Neural cell (in vitro differentiated cells): ENCODE data around the gene TP53I13. TPM values are rescaled to one million over a fixed set of nuclear protein-coding genes. Genes with fewer than 3 reads are reported as not detected.

Experiments used
- H2AFZ ChIP-seq: fragments of 200-600, 300-800 bp; sonication (generic), shearing (Covaris generic); 2 replicates; pipeline ENCODE4 v1.6.0; 2014; ENCODE audit warnings: low read depth, mild to moderate bottlenecking, antibody characterized with exemption, low read length, moderate library complexity
- H3F3A ChIP-seq: fragments of 200-600 bp; shearing (Covaris generic); 2 replicates; pipeline ENCODE4 v1.6.1; 2016; ENCODE audit warnings: mild to moderate bottlenecking, moderate library complexity, mixed read lengths, antibody characterized with exemption, low read length; ENCODE audit not compliant: insufficient read depth, poor library complexity, severe bottlenecking
- H3K27ac ChIP-seq: fragments of 200-600, 300-800 bp; sonication (generic), shearing (Covaris generic); 2 replicates; pipeline ENCODE4 v1.5.1; 2014; ENCODE audit warnings: mild to moderate bottlenecking, low read length, moderate library complexity
- H3K27me3 ChIP-seq: fragments of 300-800, 200-600 bp; sonication (generic), shearing (Covaris generic); 2 replicates; pipeline ENCODE4 v1.6.0; 2014; ENCODE audit warnings: mild to moderate bottlenecking, low read depth, low read length, moderate library complexity; ENCODE audit not compliant: insufficient read depth
- H3K36me3 ChIP-seq: fragments of 300-800, 200-600 bp; sonication (generic), shearing (Covaris generic); 2 replicates; pipeline ENCODE4 v1.5.1; 2014; ENCODE audit warnings: mild to moderate bottlenecking, antibody characterized with exemption, low read length, moderate library complexity; ENCODE audit not compliant: insufficient read depth
- H3K4me2 ChIP-seq: fragments of 300-800, 200-600 bp; sonication (generic), shearing (Covaris generic); 2 replicates; pipeline ENCODE4 v1.6.0; 2014; ENCODE audit warnings: mild to moderate bottlenecking, low read length
- H3K4me3 ChIP-seq: fragments of 300-800, 200-600 bp; sonication (generic), shearing (Covaris generic); 2 replicates; pipeline ENCODE4 v1.5.1; 2014; ENCODE audit warnings: mild to moderate bottlenecking, low read length, moderate library complexity
- H3K79me2 ChIP-seq: fragments of 200-600 bp; shearing (Covaris generic); replicated peaks from 2 replicates; pipeline ENCODE4 v1.6.0; 2014; ENCODE audit warnings: mild to moderate bottlenecking, low read length, moderate library complexity; ENCODE audit not compliant: insufficient read depth
- H3K9ac ChIP-seq: fragments of 300-800, 200-600 bp; sonication (generic), shearing (Covaris generic); 2 replicates; pipeline ENCODE4 v1.6.1; 2016; ENCODE audit warnings: mild to moderate bottlenecking, low read length, mixed read lengths
- H3K9me2 ChIP-seq: fragments of 200-600 bp; shearing (Covaris generic); 2 replicates; pipeline ENCODE4 v1.6.1; 2016; ENCODE audit warnings: mild to moderate bottlenecking, low read length, mixed read lengths; ENCODE audit not compliant: insufficient read depth
- H3K9me3 ChIP-seq: fragments of 200-600, 300-800 bp; sonication (generic), shearing (Covaris generic); 2 replicates; pipeline ENCODE4 v1.6.1; 2016; ENCODE audit warnings: mild to moderate bottlenecking, mixed run types, low read length, moderate library complexity, mixed read lengths
- H4K20me1 ChIP-seq: fragments of 200-600 bp; shearing (Covaris generic); 2 replicates; pipeline ENCODE4 v1.6.1; 2016; ENCODE audit warnings: mild to moderate bottlenecking, mixed run types; ENCODE audit not compliant: insufficient read depth
- CTCF ChIP-seq: fragments of 450-650 bp; IDR thresholded peaks from 2 replicates; pipeline ENCODE4 v1.5.1; 2014; ENCODE audit warnings: antibody characterized with exemption, mild to moderate bottlenecking, moderate library complexity; ENCODE audit not compliant: poor library complexity, severe bottlenecking
- EP300 ChIP-seq: fragments of 450-650 bp; conservative IDR thresholded peaks from 2 replicates; pipeline ENCODE4 v1.6.1; 2014; ENCODE audit warnings: antibody characterized with exemption, mild to moderate bottlenecking, moderate library complexity; ENCODE audit not compliant: poor library complexity, severe bottlenecking
- EZH2 ChIP-seq: fragments of 200-600, 300-800 bp; shearing (Covaris generic), sonication (generic); IDR thresholded peaks from 2 replicates; pipeline ENCODE4 v1.6.1; 2014; ENCODE audit warnings: antibody characterized with exemption, low read length, borderline replicate concordance, mild to moderate bottlenecking; ENCODE audit not compliant: insufficient read depth, poor library complexity, severe bottlenecking
- MXI1 ChIP-seq: fragments of 450-650 bp; conservative IDR thresholded peaks from 2 replicates; pipeline ENCODE4 v1.6.1; 2014; ENCODE audit warnings: antibody characterized with exemption, mild to moderate bottlenecking; ENCODE audit not compliant: poor library complexity, severe bottlenecking
- POLR2AphosphoS5 ChIP-seq: IDR thresholded peaks from 2 replicates; pipeline ENCODE4 v1.6.1; 2012
- RAD21 ChIP-seq: fragments of 450-650 bp; conservative IDR thresholded peaks from 2 replicates; pipeline ENCODE4 v1.6.1; 2014; ENCODE audit warnings: antibody characterized with exemption, mild to moderate bottlenecking, moderate library complexity
- REST ChIP-seq: IDR thresholded peaks from 2 replicates; pipeline ENCODE4 v1.6.1; 2012; ENCODE audit warnings: borderline replicate concordance
- SMC3 ChIP-seq: fragments of 450-650 bp; conservative IDR thresholded peaks from 2 replicates; pipeline ENCODE4 v1.6.1; 2014; ENCODE audit warnings: antibody characterized with exemption, mild to moderate bottlenecking, moderate library complexity; ENCODE audit not compliant: poor library complexity
- TAF1 ChIP-seq: IDR thresholded peaks from 2 replicates; pipeline ENCODE4 v1.6.1; 2012; ENCODE audit warnings: low read depth
- polyA plus RNA-seq: library from polyadenylated mRNA; depleted of rRNA; stranded (reverse); fragments of >200 nt; gene quantifications from 2 replicates; pipeline ENCODE4 v1.2.3, GENCODE V29; 2014

Gene TP53I13
- polyA plus RNA-seq, 1 donor from 2014 or later = 18.4 TPM

- Histone ChIP-seq H3K36me3 (no peaks in the 10 kb centered on the region), H3K4me3 (no peak overlapping the region), H3K4me2 (no peak overlapping the region), H3K9ac (no peak overlapping the region), H3F3A (no peaks in the 10 kb centered on the region), H2AFZ (no peak overlapping the region), H3K79me2 (peaks cover 3% of the 10 kb centered on the region), H3K27ac (no peak overlapping the region), H3K27me3 (no peaks in the 10 kb centered on the region), H3K9me2 (no peaks in the 10 kb centered on the region), H4K20me1 (no peaks in the 10 kb centered on the region), H3K9me3 (no peaks in the 10 kb centered on the region)
- no peak for TF ChIP-seq MXI1
Observed at GRCh38 chr17:29578626-29579485, 10.4 kb downstream of the TP53I13 start.

- Histone ChIP-seq H3K9me3 (no peaks in the 10 kb centered on the region), H3K9me2 (no peaks in the 10 kb centered on the region), H3K36me3 (no peaks in the 10 kb centered on the region), H3K9ac (no peak overlapping the region), H3K4me2 (no peak overlapping the region), H3K27me3 (no peaks in the 10 kb centered on the region), H3K79me2 (peaks cover 3% of the 10 kb centered on the region), H2AFZ (no peak overlapping the region), H3K27ac (no peak overlapping the region), H3K4me3 (no peak overlapping the region), H4K20me1 (no peaks in the 10 kb centered on the region), H3F3A (no peaks in the 10 kb centered on the region)
- no peak for TF ChIP-seq POLR2AphosphoS5
- no peak for TF ChIP-seq EZH2
- TF ChIP-seq SMC3 = peak; percentile 91
- no peak for TF ChIP-seq EP300
- peak; percentile 88 for TF ChIP-seq RAD21
- TF ChIP-seq TAF1 = no peak
- TF ChIP-seq CTCF = peak; percentile 92
- TF ChIP-seq MXI1 = no peak
- no peak for TF ChIP-seq REST
Observed at GRCh38 chr17:29579866-29580771, 11.6 kb downstream of the TP53I13 start.
